Prostate gland (tissue), 2 donors: Measurements from ENCODE around the gene PRLH.

Experiments used
- CTCF ChIP-seq, 4 experiments: fragments of 200-600 bp in 2 of 4; fragments of 450-650 bp in 2 of 4; sonication (generic) in 2 of 4; IDR thresholded peaks; 1 replicate in 3 of 4; 2 replicates in 1 of 4; pipeline ENCODE4 v1.5.1; 2016 to 2019; ENCODE audit warnings: antibody characterized with exemption in 4 of 4, mild to moderate bottlenecking in 2 of 4, moderate library complexity in 2 of 4
- POLR2A ChIP-seq: fragments of 450-650 bp; IDR thresholded peaks from one replicate; pipeline ENCODE4 v1.6.1; 2016; ENCODE audit warnings: antibody characterized with exemption, mild to moderate bottlenecking

DNA sequence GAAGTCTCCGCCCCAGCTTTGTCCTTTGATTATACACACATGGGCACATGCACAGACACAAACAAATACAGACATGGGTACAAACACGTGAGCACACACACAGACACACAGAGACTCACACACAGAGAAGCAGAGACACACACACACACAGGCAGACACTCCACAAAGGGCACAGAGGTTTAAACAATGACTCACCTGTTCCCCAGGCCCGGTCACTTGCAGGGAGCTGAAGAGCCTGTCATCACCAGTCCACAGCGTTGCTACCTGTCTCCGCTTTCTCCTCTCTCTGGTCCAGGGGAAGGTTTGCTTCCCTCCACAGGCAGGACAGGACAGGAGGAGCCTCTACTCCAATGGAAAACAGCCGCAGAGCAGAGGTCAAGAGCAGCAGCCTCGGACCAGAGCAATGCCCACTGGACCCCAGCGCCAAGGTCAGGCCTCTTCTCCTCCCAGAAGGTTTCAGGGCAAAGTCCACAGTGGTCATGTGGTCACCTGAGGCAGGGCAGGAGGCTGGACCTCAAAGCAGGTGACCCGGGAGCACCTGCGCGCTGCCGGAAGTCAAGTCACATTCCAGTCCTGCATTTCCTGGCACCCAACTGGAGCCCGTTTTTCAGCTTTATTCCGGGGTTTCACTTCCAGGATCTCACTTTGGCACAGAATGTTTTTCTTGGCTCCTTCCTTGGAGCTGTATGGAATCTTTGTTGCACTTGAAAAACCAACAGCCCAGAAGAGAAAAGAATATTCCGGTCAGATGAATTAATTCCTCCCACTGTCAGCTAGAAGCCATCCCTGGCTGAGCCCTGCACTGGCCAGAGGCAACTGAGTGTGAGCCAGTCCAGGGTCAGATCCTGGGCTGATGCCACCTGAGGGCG, 24.1 kb downstream of the PRLH start, which contains the start of gene RAB17:
- TF ChIP-seq CTCF (IDR thresholded peaks at IDR 0.05): no peak
- no peak for TF ChIP-seq POLR2A
